Measurements from ENCODE around the gene SELENOM.
"Not testable (repeated sequence)": the region's sequence is repeated elsewhere in the genome, so short reads cannot be mapped to it uniquely, and the experiment has no call there.

Gene SELENOM

GRCh38 chr22:31089160-31090100, 17.9 kb downstream of the SELENOM start:
- DNase-seq, result no peak

GRCh38 chr22:31088233-31088986, 19.0 kb downstream of the SELENOM start:
- no peak for DNase-seq

- DNase-seq, result no peak
Observed at GRCh38 chr22:31087744-31088215, 19.6 kb downstream of the SELENOM start.

- no peak for DNase-seq
Observed at GRCh38 chr22:31086703-31087330, 20.6 kb downstream of the SELENOM start.

GRCh38 chr22:31085928-31086327, 21.4 kb downstream of the SELENOM start:
- no peak for DNase-seq

GRCh38 chr22:31085493-31085824, 21.9 kb downstream of the SELENOM start:
- DNase-seq, result no peak

- DNase-seq, result peak; percentile 89
Observed at GRCh38 chr22:31084811-31085492, 22.4 kb downstream of the SELENOM start.

GRCh38 chr22:31083923-31084810, 23.2 kb downstream of the SELENOM start:
- DNase-seq, result no peak

GRCh38 chr22:31083377-31083768, 24.0 kb downstream of the SELENOM start:
- DNase-seq, result no peak

GRCh38 chr22:31082606-31083376, 24.6 kb downstream of the SELENOM start:
- peak; percentile 61 for DNase-seq

GRCh38 chr22:31081963-31082605, 25.3 kb downstream of the SELENOM start:
- DNase-seq, result no peak

- peak; percentile 88 for DNase-seq
Observed at GRCh38 chr22:31080848-31081649, 26.3 kb downstream of the SELENOM start, which contains the start of gene SMTN. Gene SMTN (plus strand): TSS chr22:31081318. CDS start chr22:31083259, 1,941 bp downstream.

- no peak for DNase-seq
Observed at GRCh38 chr22:31080164-31080847, 27.1 kb downstream of the SELENOM start.

GRCh38 chr22:31079095-31079642, 28.2 kb downstream of the SELENOM start:
- no peak for DNase-seq

- not testable (repeated sequence) for DNase-seq
Observed at GRCh38 chr22:31078389-31078788, 29.0 kb downstream of the SELENOM start.

GRCh38 chr22:31077681-31078080, 29.7 kb downstream of the SELENOM start:
- no peak for DNase-seq

- DNase-seq, result no peak
Observed at GRCh38 chr22:31075961-31076360, 31.4 kb downstream of the SELENOM start.

- DNase-seq, result not testable (repeated sequence)
Observed at GRCh38 chr22:31073545-31074145, 33.7 kb downstream of the SELENOM start.
